ENCODE measurements around the gene CST3.
"Not testable (repeated sequence)": the region's sequence is repeated elsewhere in the genome, so short reads cannot be mapped to it uniquely, and the experiment has no call there.

The CST3 gene

DNA sequence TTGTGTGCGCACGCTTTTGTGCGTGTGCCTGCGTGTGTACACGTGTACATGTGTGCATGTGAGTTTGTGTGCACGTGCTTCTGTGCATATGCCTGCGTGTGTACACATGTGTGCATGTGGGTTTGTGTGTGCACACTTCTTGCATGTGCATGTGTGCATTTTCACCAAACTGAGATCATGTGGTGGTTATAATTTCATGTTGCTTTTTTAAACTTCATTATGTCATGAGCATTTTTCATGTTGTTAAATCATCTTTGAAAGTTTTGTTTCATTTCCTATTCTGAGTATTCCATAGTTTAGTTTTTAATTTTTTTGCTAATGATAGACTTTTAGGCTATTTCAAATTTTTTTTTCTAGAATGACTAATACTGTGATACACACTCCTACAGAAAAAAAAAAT, 6.4 kb upstream of the CST3 start:
- no peak for DNase-seq (ENCODE audit: extremely low read depth in 1 of 2, low read depth in 1 of 2)

DNA sequence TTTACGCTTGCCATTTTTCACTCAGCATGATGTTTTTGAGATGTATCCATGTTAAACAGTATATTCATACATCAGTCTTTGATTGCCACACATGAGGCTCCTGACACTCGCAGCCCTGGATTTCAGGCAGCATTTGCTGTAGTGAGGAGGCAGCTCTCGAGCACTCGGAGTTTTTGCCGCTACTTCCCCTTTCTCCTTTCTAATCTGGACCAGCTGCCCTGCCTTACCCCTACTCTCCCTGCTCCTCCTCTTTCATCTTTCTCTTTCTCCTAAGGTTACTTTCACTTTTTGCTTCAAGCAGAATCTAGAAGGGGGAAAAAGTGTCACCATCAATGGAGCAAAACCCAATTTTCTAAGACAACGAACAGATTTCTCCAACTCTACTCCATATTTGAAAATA, 5.9 kb upstream of the CST3 start:
- DNase-seq (ENCODE audit: extremely low read depth in 1 of 2, low read depth in 1 of 2) = no peak

DNA sequence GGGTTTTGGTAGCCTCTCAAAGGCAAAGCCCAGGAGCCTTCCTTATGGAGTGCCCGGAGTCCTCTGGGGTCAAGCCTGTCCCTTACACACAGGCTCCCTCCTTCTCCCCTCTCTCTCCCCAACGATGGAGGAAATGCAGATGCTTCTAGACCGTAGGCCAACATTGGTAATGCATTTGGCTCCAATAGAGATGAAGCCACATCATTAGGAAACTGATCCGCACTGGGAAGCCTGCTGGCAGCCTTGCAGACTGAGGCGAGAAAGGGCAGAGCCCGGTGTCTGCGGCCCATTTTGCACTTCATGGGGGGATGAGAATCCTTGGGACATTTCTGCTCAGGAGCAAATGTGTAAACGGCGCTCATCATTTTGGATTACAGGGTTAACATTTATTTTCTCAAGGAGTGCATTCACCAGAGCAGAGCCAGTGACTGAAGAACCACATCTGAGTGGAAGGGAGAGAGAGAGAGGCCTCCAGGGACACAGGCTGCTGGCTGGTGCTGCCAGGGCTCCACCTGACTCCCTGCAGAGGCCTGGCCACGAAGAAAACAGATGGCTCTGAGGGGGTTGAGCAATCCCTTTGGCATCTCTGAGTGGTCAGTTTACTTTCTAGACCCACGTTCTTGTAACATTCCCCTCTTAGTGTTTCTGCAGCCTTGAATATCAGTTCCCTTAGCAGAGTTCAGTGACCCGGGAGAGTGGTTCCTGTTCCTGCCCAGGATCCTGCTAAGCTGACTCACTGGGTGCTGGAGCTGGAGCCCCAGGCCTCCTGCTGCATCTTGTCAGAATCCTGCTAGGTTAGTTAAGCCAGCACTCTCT, 4.4 kb upstream of the CST3 start:
- no peak for DNase-seq (ENCODE audit: extremely low read depth in 1 of 2, low read depth in 1 of 2)

DNA sequence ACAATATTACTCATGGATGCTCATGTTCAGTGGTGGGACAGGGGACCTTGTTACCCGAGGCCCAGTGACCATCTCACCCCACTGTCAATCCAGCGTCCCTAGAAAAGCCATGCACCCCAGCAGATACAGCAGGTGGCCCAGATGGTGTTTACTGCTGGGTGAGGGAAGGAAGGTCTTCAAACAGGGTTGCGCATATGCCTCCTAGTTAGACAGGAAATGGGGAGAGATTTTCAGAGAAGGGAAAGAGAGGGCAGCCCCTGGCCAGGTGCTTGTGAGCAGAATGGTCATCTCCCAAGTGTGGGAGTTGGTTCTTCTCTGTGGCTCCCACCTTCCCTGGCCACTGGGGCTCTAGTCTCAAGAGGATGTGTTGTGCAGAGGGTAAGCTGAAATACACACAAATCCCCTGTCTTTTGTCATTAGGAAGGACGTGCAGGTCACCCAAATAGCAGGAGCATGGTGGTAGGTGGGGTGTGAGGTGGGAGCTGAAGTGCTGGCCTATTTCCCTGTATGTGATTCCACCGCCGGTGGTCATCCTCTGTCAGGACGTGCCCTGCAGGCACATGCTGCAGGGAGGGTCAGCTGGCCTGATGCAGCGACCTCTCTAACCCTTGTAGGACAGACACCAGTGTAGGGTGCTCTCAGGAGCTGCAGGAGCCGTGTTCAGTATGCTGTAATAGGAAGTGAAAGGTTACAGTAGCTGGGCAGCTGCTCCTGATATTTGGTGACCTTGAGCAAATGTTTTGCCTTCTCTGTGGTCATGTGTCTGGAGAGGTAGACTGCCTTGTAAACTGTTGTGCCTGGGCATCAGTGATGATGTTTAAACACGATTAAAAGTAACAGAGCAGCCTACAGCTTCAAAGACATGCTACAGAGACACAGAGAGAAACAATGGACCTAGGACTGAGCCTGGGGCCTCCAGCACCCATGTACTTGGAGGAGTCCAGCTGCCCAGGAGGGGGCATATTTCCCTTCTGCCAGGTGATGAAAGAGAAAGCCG, 3.2 kb upstream of the CST3 start:
- no peak for DNase-seq (ENCODE audit: extremely low read depth in 1 of 2, low read depth in 1 of 2)

DNA sequence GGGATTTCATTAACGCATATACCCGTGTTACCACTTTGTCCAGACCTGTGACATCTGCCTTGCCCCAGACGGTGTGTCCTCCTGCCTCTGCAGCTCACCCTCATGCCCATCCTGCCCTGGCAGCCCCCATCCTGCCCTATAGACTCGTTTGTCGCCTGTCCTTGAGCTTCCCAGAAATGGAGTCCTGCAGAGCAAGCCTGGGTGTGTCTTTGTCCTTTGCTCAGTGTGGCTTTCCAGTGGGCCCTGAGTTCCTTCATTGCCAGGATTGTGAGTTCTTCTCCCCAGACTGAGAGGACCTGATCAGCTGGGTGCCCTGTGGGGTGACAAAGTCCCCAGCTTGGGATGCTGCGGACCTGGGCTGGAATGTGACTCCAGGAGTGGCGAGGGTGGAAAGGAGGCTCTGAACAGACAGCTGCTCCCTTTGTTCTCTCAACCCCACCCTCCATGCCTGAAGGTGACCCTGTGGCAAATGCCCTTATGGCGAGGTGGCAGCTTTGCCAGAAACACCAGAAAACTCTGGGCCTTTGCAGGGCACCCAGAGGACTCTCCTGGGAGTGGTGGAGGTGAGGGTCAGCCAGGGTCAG, 2.4 kb upstream of the CST3 start:
- DNase-seq (ENCODE audit: extremely low read depth in 1 of 2, low read depth in 1 of 2) = no peak

DNA sequence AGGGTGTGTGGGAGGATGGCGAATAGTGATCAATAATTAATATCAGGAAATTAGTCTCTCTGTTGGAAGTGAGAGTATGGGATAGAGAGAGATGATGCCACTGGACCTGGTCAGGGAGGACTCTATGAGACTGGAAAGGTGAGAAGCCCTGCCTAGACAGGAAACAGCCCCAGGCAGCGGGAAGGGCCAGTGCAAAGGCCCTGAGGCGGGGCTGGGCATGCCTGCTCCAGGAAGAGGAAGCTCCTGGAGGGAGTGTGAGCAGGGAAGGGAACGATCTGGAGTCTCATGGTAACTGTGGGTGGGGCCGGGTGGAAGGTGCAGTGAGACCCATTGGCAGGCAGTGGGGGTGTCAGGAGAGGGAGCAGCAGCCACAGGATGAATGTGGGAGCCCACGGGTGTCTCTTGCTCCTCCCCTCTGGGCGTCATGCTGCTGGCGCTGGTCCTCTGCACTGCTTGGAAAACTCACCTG, 1.8 kb upstream of the CST3 start:
- DNase-seq (ENCODE audit: extremely low read depth in 1 of 2, low read depth in 1 of 2) = no peak

DNA sequence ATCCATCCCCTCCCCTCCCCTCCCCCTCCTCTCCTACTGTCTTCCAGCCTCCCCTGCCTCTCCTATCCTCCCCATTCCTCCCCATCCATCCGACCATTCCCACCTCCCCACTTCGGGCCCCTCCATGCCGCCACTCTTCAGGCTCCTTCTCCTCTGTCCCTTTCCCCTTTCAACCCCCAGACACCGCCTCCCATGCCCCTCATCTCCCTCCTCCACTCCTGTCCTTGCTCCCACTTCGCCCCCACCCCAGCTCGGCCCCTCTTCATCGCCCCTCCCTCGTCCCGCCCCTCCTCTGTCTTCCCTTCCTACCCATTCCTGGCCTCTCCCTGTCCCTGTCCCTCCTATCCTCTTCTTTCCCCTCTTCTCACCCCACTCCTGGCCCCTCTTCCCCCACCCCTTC, 554 bp upstream of the CST3 start:
- no peak for DNase-seq (ENCODE audit: extremely low read depth in 1 of 2, low read depth in 1 of 2)

DNA sequence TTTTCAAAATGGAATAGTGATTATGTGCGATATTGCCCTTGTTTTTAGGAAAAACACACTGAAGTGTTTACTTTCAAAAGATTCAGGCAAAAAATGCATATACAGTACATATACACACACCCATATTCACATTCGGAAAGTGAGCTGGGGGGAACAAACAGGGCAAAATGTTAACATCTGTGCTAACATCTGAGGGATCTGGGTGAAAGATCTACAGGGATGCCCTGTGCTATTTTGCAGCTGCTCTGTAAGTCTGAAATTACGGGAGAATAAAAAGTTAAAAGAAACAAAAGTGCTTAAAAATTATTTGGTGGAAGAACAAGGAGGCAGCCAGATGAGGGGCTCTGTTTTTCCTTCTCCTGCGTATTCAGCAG, 860 bp downstream of the CST3 start:
- DNase-seq (ENCODE audit: extremely low read depth in 1 of 2, low read depth in 1 of 2) = no peak

DNA sequence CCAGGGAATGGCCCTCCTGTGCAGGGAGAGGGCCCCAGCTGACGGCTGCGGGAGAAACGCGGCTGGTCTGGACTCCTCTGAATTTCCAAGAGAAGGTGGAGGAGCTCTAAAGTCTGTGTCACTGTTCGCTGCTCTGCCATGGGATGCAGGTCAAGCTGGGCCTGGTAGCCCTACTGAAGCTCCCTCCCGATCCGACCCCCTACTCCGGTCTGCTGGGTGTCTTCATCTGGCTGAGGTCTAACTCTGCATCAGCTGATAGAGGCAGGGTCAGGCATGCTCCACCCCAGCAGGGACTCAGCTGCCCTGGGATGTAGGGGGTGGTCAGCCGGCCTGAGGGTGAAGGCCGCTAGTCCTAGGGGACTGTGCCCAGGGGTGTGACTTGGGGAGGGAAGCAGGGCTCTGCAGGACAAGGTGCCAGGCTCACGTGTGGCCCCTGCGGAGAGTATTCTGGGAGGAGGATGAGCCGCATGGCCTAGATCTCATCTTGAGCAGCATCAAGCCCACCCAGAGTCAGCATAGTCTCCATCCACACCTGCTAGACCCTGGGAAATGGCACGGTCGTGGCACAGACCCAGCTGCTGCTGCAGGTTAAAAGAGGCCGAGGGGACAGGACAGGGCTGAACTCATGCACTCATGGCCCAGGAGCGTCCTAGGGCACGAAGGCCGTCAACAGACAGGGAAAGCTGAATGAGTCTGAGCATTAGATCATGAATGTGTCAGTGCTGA, 1.4 kb downstream of the CST3 start:
- DNase-seq (ENCODE audit: extremely low read depth in 1 of 2, low read depth in 1 of 2) = no peak

DNA sequence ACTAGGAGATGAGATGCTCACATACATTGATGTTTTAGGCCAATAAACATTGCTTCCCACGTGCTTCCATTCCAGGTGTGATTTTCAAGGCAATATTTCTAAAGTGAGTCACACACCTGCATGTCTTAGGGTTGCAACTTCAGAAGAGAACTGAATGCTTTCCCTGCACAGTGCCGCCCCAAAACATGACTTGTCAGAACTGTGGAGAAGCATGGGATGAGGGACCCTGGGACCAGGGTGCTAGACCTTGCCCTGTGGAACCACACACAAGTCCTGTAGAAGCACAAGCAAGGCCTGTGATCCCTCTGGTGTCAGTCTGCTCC, 2.0 kb downstream of the CST3 start:
- not testable (repeated sequence) for DNase-seq (ENCODE audit: extremely low read depth in 1 of 2, low read depth in 1 of 2)

DNA sequence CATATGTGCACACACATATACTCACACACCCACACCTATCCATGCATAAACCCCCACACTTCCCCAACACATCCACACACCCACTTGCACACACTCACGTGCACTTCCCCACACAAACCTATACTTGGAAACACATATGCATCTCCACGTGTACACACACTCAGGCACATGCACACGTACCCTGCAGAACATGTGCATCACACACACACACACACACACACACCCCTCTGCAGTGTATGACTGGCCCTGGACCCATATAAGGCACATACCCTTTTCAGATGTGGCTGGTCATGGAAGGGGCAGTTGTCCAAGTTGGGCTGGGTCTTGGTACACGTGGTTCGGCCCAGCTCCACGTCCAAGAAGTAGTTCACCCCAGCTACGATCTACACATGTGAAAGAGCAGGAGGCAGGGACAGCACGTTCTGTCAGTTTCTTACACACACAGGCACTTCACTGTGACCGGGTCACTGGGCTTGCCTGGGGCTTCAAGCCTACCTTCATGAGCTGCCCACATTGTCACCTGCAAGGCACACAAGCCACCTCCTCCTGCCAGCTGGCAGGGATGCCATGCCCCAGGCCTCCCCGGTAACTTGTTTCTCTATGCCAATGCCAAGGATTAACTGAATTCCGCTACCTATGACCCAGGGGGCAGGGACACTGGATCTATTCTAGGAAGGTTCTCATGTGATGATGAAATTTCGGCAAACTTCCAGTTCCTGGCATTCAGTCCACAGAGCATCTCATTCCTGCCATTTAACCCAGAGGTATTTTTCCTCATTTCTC, 2.6 kb downstream of the CST3 start:
- no peak for DNase-seq (ENCODE audit: extremely low read depth in 1 of 2, low read depth in 1 of 2)

DNA sequence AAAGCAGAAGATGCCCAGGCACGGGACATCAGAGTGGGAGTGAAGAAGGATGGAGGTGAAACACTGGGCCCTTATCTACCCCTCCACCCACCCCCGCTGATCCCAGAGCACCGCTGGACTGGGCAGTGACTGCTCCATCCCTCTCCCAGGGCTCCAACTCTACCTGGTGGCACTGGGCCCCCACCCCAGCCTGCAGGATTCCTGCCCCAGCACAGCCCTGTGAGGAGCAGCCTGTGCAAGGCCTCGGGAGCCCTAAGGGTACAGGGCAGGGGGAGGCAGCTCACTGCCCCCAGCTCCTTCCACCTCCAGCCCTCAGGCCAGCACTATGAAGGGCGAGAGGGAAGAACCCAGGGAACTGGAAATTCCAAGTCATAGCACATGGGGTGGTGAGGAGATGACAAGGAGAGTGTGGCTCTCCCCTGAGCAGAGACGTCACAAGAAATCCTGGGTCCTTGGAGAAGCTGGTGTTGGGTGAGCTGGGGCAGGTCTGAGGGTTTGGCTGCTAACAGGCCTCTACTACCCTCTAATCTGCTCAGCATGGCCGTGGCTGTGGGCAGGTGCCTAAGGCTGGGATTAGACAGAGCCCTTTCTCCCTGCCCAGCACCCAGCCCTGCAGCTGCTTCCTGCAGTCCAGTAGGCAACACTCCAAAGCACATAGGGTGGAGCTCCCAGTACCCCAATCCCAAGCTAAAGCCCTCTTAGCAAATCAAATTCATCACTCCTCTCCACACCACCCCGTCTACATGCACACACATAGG, 3.5 kb downstream of the CST3 start:
- no peak for DNase-seq (ENCODE audit: extremely low read depth in 1 of 2, low read depth in 1 of 2)

DNA sequence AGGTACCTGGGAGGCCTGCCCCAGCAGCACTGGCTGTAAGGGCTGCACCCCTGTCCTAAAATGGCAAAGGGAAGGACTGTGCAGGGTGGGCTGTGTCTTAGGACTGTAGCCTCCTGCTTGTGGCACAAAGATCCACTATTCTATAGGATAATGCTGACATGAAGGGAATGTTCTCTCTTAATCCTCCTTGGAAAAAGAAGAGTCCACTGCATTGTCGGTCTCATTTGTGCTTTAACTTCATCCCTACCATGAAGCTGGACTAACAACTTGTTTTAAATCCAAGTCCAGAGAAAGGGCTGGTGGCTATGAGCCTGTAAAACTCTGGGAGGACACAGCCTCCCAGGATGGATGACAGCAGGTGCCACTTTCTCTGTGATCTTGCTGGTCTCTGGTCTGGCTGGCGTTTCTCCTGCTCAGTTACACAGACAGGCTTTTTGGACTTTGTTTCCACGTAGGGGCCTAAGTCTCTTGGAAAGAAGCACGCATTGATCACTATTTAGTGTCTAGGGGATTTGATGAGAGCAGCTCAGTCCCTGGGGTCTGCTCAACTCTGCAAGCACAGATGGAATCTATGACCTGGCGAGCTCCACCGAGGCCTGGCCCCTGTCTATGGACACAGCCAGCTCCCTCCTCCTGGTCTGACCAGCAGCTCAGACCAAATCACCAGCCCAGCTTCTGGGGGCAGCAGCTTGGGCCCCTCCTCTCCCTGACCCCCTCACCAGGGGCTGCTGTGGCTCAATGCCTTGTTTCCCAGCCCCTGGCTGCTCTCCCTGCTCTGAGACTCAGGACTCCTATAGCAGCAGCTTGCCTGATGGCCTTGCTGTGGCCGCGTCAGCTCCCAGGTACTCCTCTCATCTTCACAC, 4.8 kb downstream of the CST3 start:
- DNase-seq (ENCODE audit: extremely low read depth in 1 of 2, low read depth in 1 of 2) = no peak

DNA sequence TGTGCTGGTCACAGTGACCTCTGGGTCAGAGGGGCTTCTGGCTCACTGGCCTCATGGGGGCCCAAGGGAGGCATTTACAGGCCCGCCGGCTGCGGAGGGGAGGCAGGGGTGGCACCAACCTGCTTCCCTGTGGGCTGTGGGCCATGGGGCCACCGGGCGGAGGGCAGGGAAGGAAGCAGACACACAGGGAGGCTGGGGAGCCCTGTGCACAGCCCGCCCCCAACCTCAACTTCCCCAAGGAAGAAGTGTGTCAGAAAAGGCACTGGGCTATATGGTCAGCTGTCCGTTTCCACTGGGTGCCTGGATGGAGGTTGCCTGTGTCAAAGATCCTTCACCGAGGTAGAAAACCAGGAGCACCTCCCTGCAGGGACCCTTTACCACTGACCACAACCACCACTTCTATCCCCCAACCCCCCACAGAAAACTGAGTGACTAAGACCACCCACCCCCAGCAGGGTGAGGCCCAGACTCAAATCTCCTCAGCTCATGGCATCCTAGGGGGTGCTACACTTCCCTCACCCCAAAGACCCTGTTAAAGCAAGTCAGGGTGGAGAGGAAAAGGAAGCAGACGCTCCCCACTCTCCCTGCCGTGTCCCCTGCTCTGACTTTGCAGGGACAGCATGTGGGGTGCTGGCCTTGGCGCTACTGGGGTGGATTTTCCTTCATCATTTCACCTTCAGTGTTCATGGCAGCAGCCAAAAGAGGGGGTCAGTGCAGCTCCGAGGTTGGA, 5.6 kb downstream of the CST3 start:
- DNase-seq (ENCODE audit: extremely low read depth in 1 of 2, low read depth in 1 of 2) = no peak

DNA sequence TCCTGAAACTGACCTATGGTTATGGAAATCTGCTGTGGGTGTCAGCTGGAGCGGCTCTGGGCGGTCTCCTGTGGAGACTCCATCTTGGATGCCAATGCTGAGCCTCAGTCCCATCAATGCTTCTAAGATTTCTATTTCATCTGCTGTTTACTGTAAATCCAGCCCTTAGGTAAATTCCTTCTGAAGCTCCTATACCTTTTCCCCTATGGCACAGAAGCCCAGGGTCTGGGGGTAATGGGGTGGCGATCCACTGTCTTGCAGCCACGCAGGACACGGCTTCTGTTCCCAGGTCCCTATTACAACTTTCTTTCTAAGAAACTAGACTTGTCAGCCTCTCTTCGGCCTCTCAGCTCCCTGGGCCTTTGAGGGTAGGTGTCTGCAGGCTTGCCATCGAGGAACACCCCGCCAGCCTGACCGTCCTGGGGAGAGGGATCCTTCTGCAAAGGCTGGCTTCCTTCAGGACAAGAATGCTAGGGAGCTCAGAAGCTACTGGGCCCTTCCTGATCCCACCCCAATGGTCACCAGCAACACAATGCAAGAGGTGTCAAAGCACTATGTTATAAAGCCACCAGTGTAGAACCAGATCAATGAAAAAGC, 6.4 kb downstream of the CST3 start:
- no peak for DNase-seq (ENCODE audit: extremely low read depth in 1 of 2, low read depth in 1 of 2)

DNA sequence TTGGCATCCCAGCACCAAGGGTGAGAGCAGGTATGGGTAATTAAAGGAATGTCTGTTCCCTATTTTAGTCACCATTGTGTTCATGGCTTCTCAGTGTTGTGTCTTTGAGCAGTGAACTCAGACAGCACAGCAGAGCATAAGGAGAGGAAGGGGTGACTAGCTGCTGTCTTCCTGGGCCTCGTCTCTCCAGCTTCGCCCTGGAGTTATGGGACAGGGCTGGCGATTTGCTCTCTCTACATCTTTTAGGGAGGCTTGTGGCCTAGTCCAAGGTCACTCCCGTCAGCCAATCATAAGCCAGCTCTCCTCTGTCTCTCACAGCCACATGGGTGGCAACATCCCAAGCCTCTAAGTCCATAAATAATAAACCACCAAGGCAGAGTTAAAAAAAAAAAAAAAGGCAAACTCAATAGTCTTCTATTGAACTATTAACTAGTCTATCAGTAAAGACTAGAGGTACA, 7.3 kb downstream of the CST3 start:
- no peak for DNase-seq (ENCODE audit: extremely low read depth in 1 of 2, low read depth in 1 of 2)

Data from activated CD8-positive, alpha-beta memory T cell treated with anti-CD3 and anti-CD28 coated beads for 1 hour (primary cell).